Neural progenitor cell (in vitro differentiated cells): ENCODE results near the gene RPS6KA5.

Source experiments
- EZH2 ChIP-seq: fragments of 200-600 bp; sonication (generic); IDR thresholded peaks from 2 replicates; pipeline ENCODE4 v1.6.1; 2017; ENCODE audit warnings: antibody characterized with exemption, mild to moderate bottlenecking, moderate library complexity
- EZH2phosphoT487 ChIP-seq: fragments of 200-600 bp; sonication (generic); IDR thresholded peaks from 2 replicates; pipeline ENCODE4 v1.6.1; 2017; ENCODE audit warnings: antibody characterized with exemption
- TF ChIP-seq, protein P1 (sequence below): fragments of 200-600 bp; sonication (generic); IDR thresholded peaks from 2 replicates; pipeline ENCODE4 v1.5.1; 2017; ENCODE audit warnings: antibody characterized with exemption, mild to moderate bottlenecking

DNA sequence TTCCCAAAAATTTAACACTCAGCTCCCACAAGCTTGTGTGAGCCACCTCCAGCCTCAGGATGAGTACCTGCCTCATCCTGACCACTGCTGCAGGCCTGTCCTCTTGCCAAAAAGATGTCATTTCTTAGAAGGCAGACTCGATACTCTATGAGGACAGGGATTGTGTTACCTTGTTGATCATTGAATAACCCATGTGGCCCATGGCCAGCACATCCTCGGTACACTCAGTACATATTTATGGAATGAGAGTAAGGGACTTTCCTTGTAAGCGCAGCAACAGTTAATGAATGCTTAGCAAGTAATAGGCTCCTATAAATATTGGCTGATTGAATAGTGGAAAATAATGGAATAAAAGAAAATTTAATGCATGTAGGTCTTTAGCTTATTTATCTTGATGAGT, 38.1 kb upstream of the RPS6KA5 start:
- TF ChIP-seq, protein P1, sequence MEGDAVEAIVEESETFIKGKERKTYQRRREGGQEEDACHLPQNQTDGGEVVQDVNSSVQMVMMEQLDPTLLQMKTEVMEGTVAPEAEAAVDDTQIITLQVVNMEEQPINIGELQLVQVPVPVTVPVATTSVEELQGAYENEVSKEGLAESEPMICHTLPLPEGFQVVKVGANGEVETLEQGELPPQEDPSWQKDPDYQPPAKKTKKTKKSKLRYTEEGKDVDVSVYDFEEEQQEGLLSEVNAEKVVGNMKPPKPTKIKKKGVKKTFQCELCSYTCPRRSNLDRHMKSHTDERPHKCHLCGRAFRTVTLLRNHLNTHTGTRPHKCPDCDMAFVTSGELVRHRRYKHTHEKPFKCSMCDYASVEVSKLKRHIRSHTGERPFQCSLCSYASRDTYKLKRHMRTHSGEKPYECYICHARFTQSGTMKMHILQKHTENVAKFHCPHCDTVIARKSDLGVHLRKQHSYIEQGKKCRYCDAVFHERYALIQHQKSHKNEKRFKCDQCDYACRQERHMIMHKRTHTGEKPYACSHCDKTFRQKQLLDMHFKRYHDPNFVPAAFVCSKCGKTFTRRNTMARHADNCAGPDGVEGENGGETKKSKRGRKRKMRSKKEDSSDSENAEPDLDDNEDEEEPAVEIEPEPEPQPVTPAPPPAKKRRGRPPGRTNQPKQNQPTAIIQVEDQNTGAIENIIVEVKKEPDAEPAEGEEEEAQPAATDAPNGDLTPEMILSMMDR, result no peak
- TF ChIP-seq EZH2, result no peak
- no peak for TF ChIP-seq EZH2phosphoT487
